ENCODE results near the gene TRIM66.

TRIM66 gene

DNA sequence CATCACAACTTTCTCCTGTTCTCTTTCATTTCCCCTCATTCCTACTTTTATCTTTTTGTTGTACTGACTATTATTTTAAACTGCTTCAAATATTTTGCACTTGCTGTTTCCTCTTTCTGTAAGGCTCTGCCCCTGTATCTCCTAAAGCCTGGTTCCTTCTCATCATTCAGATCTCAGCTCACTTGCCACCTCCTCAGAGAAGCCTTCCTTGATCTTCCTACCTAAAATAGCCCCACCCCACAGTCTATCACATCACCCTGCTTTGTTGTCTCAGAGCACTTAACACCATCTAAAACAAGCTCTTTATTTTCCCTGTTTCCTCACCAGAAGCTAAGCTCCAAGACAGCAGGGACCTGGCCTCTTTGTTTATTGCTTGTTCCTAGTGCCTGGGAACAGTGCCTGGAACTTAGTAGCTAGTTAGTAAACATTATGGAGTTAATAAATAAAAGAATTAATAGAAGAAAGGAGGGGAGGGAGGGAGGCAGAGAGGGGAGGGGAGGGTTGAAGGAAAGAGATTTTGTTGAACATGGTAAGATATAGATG, 85.9 kb downstream of the TRIM66 start:
- H3K4me3 Mint-ChIP-seq: no peak overlapping the region
- H3K4me1 Mint-ChIP-seq (ENCODE audit: low read depth in 2 of 2): peaks cover 0 to 3% of the 10 kb centered on the region in 2 donors
- H3K27ac Mint-ChIP-seq: no peak overlapping the region
- no peaks in the 10 kb centered on the region for H3K36me3 Mint-ChIP-seq (ENCODE audit: insufficient read depth)
- no peaks in the 10 kb centered on the region for H3K9me3 Mint-ChIP-seq
- no peak for ATAC-seq (replicated peaks)
- H3K27me3 Mint-ChIP-seq: peaks cover 54 to 62% of the 10 kb centered on the region in 2 donors
- no peak for DNase-seq

DNA sequence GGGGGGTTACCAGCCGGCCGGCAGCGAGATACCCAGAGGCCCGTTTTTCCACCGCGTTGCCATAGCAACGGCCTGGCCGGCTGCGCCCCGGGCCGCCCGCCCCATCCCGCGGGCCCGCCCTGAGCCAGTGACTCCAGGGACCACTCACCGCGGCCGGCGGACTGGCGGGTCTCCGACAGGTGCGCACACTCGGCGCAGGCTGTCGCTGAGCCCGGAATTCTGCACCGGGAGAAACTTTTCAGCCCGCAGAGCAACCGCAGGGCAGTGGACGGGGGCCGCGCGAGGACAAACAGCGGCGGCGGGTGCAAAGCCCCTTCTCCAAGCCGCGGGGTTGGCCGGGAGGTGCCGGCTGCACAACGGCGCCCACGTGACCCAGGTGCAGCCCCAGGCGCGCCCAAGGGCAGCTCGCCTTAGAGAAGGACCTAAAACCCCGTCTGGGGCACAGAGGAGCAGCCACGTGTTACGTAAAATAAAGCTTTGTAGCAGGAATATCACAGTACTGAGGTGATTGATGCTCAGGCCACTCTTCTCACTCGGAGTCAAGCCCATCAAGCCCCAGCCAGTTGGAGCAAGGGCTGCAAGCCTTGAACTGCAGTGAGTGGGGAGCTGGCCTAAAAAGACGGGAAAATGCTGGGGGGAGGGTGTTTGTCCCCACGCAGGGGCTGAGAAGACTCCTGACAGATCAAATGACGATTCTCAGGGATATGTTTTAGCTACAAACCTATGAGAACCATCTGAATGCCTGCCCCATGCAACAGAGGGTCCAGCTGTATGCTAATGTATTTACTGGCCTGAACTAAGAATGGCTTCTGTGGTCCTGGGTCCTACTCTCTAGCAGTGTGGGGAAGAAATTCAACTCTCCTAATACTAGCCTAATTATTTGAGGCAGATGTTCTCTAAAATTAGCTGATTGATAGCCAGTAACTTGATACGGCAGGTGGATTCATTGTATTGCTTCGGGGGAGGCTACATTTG, 88.2 kb downstream of the TRIM66 start, which contains the start of gene STK33:
STK33 (minus strand) TSS at position 294 of the 975 bp plus-strand sequence. CDS start 119,323 bp downstream, outside the sequence.
- no peak for DNase-seq
- peak within 1 kb of the TSS; percentile 62 for H3K4me3 Mint-ChIP-seq
- H3K27me3 Mint-ChIP-seq: peaks cover 53 to 63% of the 10 kb centered on the region in 2 donors
- H3K9me3 Mint-ChIP-seq: no peaks in the 10 kb centered on the region
- peaks cover 0 to 3% of the 10 kb centered on the region in 2 donors for H3K4me1 Mint-ChIP-seq (ENCODE audit: low read depth in 2 of 2)
- ATAC-seq (replicated peaks): peak; percentile 58
- no peaks in the 10 kb centered on the region for H3K36me3 Mint-ChIP-seq (ENCODE audit: insufficient read depth)
- H3K27ac Mint-ChIP-seq: no peak within 1 kb of the TSS

DNA sequence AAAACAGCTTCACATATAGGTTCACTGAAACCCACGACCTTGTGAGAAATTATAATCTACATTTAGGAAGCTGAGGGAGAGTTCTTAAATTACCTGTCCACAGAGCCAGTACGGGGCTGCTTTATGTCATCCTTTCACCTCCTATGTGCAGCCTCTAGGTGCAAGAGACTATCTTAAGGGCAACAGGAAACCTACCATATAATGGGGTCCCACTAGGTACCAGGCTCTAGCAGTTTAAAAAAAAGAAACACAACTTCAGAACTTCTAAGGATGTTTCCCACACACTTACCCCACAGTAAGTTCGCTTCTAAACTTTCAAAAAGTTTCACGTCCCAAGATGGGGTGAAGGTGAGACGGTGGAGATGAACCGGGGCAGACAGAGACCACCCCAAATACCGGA, 89.0 kb downstream of the TRIM66 start:
- peak; percentile 42 for ATAC-seq (replicated peaks)

DNA sequence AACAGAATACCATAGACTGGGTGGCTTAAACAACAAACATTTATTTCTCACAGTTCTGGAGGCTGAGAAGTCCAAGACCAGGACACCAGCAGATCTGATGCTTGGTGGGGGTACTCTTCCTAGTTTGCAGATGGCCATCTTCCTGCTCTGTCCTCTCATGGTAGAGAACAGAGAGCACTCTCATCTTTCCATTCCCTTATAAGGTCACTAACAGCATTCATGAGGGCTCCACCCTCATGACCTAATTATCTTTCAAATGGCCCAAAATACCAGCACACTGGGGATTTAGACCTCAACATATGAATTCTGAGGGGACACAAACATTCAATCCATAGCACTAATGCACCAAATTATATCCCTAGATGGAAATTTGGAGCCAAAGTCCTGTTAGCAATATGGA, 94.5 kb downstream of the TRIM66 start:
- no peak for DNase-seq
- no peaks in the 10 kb centered on the region for H3K9me3 Mint-ChIP-seq
- no peaks in the 10 kb centered on the region for H3K36me3 Mint-ChIP-seq (ENCODE audit: insufficient read depth)
- no peak for ATAC-seq (replicated peaks)
- H3K27ac Mint-ChIP-seq: no peak overlapping the region
- H3K4me1 Mint-ChIP-seq (ENCODE audit: low read depth in 2 of 2): peaks cover 0 to 2% of the 10 kb centered on the region in 2 donors
- H3K27me3 Mint-ChIP-seq: peaks cover 40 to 43% of the 10 kb centered on the region in 2 donors
- no peak overlapping the region for H3K4me3 Mint-ChIP-seq

More for the DNA sequence above, 89.0 kb downstream of the TRIM66 start:
- no peak for DNase-seq
- Mint-ChIP-seq H3K27me3 (peaks cover 57% of the 10 kb centered on the region in 2 donors), H3K9me3 (no peaks in the 10 kb centered on the region), H3K4me3 (peak overlapping the region; percentile 62), H3K4me1 (ENCODE audit: low read depth in 2 of 2) (peaks cover 0 to 3% of the 10 kb centered on the region in 2 donors), H3K36me3 (ENCODE audit: insufficient read depth) (no peaks in the 10 kb centered on the region), H3K27ac (no peak overlapping the region)

DNA sequence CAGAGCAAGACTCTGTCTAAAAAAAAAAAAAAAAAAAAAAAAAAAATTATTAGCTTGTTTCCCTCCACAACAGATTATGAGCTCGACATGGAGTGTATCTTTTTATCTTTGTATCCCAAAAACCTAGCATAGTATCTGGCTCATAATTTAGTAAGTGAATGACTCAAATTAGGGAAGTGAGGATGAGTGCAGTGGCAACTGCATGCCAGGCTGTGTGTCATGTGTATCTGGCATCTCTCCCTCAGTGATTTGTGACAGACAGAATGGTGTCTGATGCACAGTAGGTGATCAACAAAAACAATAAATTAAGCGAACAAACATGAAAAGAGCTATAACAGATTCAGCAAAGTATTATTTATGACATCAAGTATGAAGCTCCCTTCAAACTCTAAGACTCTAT, 95.7 kb downstream of the TRIM66 start:
- DNase-seq: no peak
- Mint-ChIP-seq H3K4me3 (no peak overlapping the region), H3K27ac (no peak overlapping the region), H3K36me3 (ENCODE audit: insufficient read depth) (no peaks in the 10 kb centered on the region), H3K9me3 (no peaks in the 10 kb centered on the region), H3K27me3 (peaks cover 34 to 39% of the 10 kb centered on the region in 2 donors), H3K4me1 (ENCODE audit: low read depth in 2 of 2) (no peaks in the 10 kb centered on the region)
- no peak for ATAC-seq (replicated peaks)

DNA sequence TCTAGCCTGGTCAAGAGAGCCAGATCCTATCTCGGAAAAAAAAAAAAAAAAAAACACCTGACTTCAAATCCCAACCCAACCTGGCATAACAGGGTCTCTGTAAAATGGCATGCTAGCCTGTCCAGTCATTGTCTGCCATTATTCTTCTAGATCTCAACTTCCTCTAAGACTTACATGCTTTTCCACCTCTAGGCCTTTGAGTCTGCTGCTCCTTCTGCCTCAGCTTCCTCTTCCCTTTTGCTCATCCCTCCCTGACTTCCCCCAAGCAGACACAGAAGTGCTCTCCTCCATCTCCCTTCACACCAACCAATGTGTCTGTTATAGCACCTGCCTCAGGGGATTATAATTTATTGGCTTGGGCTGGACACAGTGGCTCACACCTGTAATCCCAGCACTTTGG, 96.3 kb downstream of the TRIM66 start:
- Mint-ChIP-seq H3K36me3 (ENCODE audit: insufficient read depth) (no peaks in the 10 kb centered on the region), H3K9me3 (no peaks in the 10 kb centered on the region), H3K4me3 (no peak overlapping the region), H3K27me3 (peaks cover 31 to 35% of the 10 kb centered on the region in 2 donors), H3K4me1 (ENCODE audit: low read depth in 2 of 2) (no peaks in the 10 kb centered on the region), H3K27ac (no peak overlapping the region)
- no peak for ATAC-seq (replicated peaks)
- no peak for DNase-seq

DNA sequence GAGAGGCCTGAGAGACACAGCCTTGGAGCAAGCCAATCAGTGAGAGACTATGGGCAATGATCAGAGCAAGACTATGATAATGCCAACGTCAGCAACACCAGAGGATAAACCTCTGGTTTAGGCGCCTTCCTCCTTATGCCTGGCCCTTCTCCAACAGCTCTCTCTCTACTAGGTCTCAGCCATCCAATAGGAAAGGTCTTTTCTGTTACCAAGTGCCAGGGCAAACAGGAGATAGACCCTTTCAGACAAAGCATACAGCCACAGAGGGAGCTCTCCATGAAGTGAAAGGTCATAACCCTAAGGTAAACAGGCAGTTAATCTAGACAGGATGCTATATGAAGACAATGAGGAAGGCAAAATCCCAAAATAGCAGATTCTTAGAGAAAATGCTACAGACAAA, 98.0 kb downstream of the TRIM66 start:
- Mint-ChIP-seq H3K36me3 (ENCODE audit: insufficient read depth) (no peaks in the 10 kb centered on the region), H3K27me3 (peaks cover 41 to 50% of the 10 kb centered on the region in 2 donors), H3K27ac (no peak overlapping the region), H3K4me1 (ENCODE audit: low read depth in 2 of 2) (no peaks in the 10 kb centered on the region), H3K9me3 (peaks cover 0 to 4% of the 10 kb centered on the region in 2 donors), H3K4me3 (no peak overlapping the region)
- ATAC-seq (replicated peaks) (no peak), DNase-seq (no peak)

DNA sequence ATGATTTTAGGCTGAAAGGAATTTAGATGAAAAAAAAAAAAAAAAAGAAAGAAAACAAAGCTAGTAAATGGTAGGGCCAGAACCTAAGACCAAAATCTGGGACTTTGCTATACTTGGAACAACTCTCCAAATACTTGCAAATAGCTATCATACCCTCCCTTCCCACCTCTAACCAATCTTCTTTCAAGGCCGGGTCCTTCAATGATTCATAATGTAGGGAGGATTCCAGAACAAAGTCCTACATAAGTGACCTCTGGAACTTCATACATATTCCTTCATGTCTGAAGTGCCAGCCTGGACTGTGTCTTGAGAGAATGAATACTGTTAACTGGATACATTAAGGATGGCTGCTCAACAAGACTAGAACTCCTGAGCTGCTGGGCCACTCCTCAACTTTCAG, 98.4 kb downstream of the TRIM66 start:
- ATAC-seq (replicated peaks) (no peak), DNase-seq (no peak)
- Mint-ChIP-seq H3K27ac (no peak overlapping the region), H3K4me1 (ENCODE audit: low read depth in 2 of 2) (no peaks in the 10 kb centered on the region), H3K27me3 (peaks cover 42 to 48% of the 10 kb centered on the region in 2 donors), H3K4me3 (no peak overlapping the region), H3K9me3 (peaks cover 0 to 5% of the 10 kb centered on the region in 2 donors), H3K36me3 (ENCODE audit: insufficient read depth) (no peaks in the 10 kb centered on the region)

DNA sequence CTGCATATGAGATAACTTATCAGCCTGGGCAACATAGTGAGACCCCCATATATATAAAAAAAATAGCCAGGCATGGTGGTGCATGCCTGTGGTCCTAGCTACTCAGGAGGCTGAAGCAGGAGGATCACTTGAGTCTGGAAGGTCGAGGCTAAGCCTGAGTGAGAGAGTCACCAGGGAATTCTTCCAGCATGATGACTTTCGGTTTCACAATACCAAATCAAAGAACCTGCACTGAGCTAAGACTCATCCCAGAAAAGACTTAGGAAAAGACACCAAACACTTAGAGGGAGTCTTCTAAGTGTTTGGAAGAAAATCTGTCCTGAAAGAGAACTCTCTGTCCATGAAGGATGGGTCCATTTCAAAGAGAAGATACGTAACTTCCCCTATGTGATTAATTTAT, 101.2 kb downstream of the TRIM66 start:
- H3K9me3 Mint-ChIP-seq: peaks cover 0 to 6% of the 10 kb centered on the region in 2 donors
- no peak overlapping the region for H3K27ac Mint-ChIP-seq
- ATAC-seq (replicated peaks): no peak
- H3K27me3 Mint-ChIP-seq: peaks cover 23 to 33% of the 10 kb centered on the region in 2 donors
- H3K36me3 Mint-ChIP-seq (ENCODE audit: insufficient read depth): no peaks in the 10 kb centered on the region
- no peak overlapping the region for H3K4me3 Mint-ChIP-seq
- no peak for DNase-seq
- no peaks in the 10 kb centered on the region for H3K4me1 Mint-ChIP-seq (ENCODE audit: low read depth in 2 of 2)

DNA sequence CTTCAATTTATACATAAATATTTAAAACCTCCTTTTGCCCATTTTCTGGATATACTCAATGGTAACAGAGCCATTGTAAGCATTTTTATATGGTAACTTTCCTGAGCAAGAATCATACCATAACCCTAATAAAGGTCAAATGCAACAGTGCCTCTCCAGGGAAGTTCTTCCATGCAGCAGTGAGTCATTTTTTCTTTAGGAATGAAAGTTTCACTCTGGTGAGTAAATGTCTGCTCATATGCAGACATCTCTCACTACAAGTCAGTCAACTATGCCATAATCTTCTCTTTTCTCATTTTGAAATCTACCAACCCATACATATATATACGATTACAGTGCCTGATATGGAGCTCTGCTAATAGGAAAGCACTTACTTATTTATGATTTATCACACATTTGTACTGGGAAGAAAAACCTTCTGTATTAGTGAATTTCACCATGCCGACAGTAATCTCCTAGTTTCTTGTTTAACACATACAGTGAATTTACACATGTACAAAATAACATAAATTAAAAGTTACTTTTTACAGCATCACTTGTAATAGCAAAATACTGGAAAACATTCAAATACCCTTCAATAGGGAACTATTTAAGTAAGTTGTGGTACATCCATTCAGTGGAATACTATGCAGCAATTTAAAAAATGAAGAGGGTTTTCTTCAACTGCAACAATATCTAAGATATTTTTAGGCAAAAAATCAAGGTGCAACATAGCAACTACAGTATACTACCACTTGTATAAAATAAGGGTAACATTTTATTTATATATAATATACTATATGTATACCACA, 104.5 kb downstream of the TRIM66 start:
- Mint-ChIP-seq H3K4me3 (no peak overlapping the region), H3K36me3 (ENCODE audit: insufficient read depth) (no peaks in the 10 kb centered on the region), H3K9me3 (peaks cover 0 to 6% of the 10 kb centered on the region in 2 donors), H3K27ac (no peak overlapping the region), H3K27me3 (peaks cover 17 to 23% of the 10 kb centered on the region in 2 donors), H3K4me1 (ENCODE audit: low read depth in 2 of 2) (no peaks in the 10 kb centered on the region)
- DNase-seq (no peak), ATAC-seq (replicated peaks) (no peak)

DNA sequence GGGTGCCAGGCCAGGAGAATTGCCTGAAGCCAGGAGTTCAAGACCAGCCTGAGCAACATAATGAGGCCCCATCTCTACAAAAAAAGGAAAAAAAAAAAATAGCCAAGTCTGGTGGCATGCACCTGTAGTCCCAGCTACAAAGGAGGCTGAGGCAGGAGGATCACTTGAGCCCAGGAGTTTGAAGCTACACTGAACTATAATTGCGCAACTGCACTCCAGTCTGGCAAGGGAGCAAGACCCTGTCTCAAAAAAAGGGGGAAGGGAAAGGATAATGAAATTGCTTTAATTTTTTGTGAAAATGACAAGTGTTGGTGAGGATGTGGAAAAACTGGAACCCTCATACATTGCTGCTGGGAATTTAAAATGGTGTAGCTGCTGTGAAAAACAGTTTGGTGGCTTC, 107.7 kb downstream of the TRIM66 start:
- Mint-ChIP-seq H3K27ac (no peak overlapping the region), H3K4me3 (no peak overlapping the region), H3K9me3 (peaks cover 0 to 5% of the 10 kb centered on the region in 2 donors), H3K36me3 (ENCODE audit: insufficient read depth) (peaks cover 18% of the 10 kb centered on the region), H3K4me1 (ENCODE audit: low read depth in 2 of 2) (no peaks in the 10 kb centered on the region), H3K27me3 (peaks cover 10 to 16% of the 10 kb centered on the region in 2 donors)
- ATAC-seq (replicated peaks): no peak
- DNase-seq: no peak

DNA sequence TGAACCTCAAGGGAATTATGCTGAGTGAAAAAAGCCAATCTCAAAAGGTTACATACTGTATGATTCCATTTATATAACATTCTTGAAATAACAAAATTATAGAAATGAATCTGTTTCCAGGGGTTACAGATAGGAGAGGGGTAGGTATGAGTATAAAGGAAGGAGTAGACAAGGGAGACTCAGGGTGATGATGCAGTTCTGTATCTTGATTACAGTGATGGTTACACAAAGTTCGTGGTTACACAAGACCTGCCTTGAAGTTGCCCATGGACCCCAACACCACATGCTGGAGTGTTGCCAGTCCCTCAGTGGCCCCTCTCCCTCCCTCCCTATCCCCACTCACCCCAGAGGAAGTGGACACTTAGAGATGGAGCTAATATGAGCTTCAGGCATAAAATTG, 108.7 kb downstream of the TRIM66 start:
- ATAC-seq (replicated peaks): no peak
- Mint-ChIP-seq H3K4me3 (no peak overlapping the region), H3K4me1 (ENCODE audit: low read depth in 2 of 2) (no peaks in the 10 kb centered on the region), H3K27me3 (peaks cover 14 to 21% of the 10 kb centered on the region in 2 donors), H3K36me3 (ENCODE audit: insufficient read depth) (peaks cover 18% of the 10 kb centered on the region), H3K9me3 (peaks cover 0 to 2% of the 10 kb centered on the region in 2 donors), H3K27ac (no peak overlapping the region)
- no peak for DNase-seq

DNA sequence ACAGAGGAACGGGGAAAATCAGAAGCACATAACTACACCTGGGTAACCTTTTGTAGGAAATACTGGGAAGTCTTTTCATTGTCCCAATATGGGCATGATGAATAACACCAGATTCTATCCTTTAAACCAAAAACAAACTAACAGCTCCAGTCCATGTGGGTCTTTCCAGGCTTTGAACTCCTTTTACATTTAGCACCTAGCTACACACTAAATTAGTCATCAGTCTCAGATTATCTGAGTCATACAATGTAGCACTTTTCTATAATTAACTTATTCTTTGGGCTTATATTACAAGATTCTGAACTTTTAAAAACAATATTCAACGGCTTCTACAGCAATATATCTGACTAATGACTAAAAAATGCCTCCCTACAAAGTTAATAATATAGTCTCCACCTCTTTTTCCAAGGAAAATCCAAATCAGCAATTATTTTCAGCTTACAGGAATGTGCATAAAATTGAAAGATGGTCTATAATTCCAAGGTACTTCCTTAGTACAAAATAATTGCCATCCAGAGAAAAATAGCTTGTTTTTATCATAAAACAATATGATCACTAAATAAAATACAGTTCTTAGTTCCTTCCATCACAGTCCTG, 114.8 kb downstream of the TRIM66 start:
- no peak for DNase-seq
- H3K27ac Mint-ChIP-seq: no peak overlapping the region
- peaks cover 32 to 52% of the 10 kb centered on the region in 2 donors for H3K27me3 Mint-ChIP-seq
- H3K36me3 Mint-ChIP-seq (ENCODE audit: insufficient read depth): peaks cover 18% of the 10 kb centered on the region
- H3K9me3 Mint-ChIP-seq: no peaks in the 10 kb centered on the region
- no peaks in the 10 kb centered on the region for H3K4me1 Mint-ChIP-seq (ENCODE audit: low read depth in 2 of 2)
- ATAC-seq (replicated peaks): no peak
- H3K4me3 Mint-ChIP-seq: no peak overlapping the region
